Activated CD4-positive, alpha-beta T cell treated with anti-CD3 and anti-CD28 coated beads, Interleukin-2, amount 10 ng/mL, durations not matched to agents 24 days and 14 days (primary cell): ENCODE results near the gene NXF1. TPM values are rescaled to one million over a fixed set of nuclear protein-coding genes. Genes with fewer than 3 reads are reported as not detected.
"Not testable (repeated sequence)": the region's sequence is repeated elsewhere in the genome, so short reads cannot be mapped to it uniquely, and the experiment has no call there.

Experiments used
- DNase-seq: peaks from one replicate; pipeline ENCODE4 v3.0.0; 2022
- H3K27ac Mint-ChIP-seq: one replicate; pipeline ENCODE4 v1.8.0; 2022; ENCODE audit warnings: mild to moderate bottlenecking, mixed read lengths
- H3K27me3 Mint-ChIP-seq: one replicate; pipeline ENCODE4 v1.8.0; 2022; ENCODE audit warnings: mixed read lengths
- H3K36me3 Mint-ChIP-seq: one replicate; pipeline ENCODE4 v1.8.0; 2022; ENCODE audit warnings: low read depth, mild to moderate bottlenecking, mixed read lengths
- H3K4me1 Mint-ChIP-seq: one replicate; pipeline ENCODE4 v1.8.0; 2021; ENCODE audit warnings: mixed read lengths
- H3K4me3 Mint-ChIP-seq: one replicate; pipeline ENCODE4 v1.8.0; 2022; ENCODE audit warnings: mild to moderate bottlenecking, moderate library complexity, mixed read lengths
- H3K9me3 Mint-ChIP-seq: one replicate; pipeline ENCODE4 v1.8.0; 2021; ENCODE audit warnings: mixed read lengths
- intact Hi-C: fragments of 100-400 bp; cut with micrococcal nuclease; formaldehyde crosslinking; loops from one replicate; pipeline ENCODE4 v1.15.1; 2023
- total RNA-seq: library from RNA; stranded (reverse); gene quantifications from 2 replicates; pipeline ENCODE4 v1.2.3, GENCODE V29; 2022

Gene NXF1
- total RNA-seq = 133 and 147 TPM in 2 replicates

DNA sequence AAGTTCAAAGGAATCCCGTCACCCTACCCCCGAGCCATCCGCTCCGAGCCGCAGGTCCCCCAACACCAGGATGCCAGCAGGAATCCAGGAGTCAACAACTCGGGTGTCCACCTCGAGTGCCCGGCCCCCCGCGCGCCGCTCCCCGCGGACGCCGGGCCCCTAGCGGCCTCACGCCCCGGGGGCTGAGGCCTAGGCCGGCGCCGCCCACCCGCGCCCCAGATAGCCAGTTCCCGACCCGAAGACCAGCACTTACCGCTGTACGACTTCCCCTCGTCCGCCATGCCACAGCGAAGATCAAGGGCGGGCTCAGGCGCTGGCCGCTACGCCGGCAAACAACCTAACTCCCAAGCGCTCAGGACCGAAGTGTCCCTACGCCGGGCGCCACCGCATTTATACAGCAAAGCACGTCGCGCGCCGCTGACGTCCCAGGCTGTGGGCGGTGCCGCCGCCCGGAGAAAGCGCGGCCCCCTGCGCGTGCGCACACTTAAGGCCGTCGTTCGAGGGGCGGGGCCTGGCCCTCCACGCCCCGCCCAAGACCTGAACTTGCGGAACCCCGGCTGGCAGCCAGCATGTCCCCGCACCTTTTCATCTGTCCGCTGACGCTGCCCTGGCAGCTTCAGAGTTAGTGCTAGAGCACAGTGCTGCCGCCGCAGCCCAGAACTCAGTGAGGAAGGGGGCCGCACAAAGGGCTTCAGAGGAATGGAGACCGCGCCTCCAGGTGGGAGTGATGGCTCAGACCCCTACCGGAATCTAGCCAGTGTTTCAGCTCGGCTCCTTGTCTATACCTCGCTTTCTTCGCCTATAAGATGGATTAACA is at the start of gene NXF1:
Gene NXF1, minus strand, starts transcription at position 365 of the 817 bp plus-strand sequence. Its CDS starts 84 bp downstream, at position 281.
- Mint-ChIP-seq H3K27ac (peak within 1 kb of the TSS; percentile 95), H3K27me3 (no peaks in the 10 kb centered on the region), H3K36me3 (peaks cover 43% of the 10 kb centered on the region), H3K4me1 (peaks cover 30% of the 10 kb centered on the region), H3K4me3 (peak within 1 kb of the TSS; percentile 100), H3K9me3 (no peaks in the 10 kb centered on the region)
- intact Hi-C loops = loop anchor here (1.0 to 2.0 kb wide), 7 partner anchors 19 to 76 kb away; partner anchors contain the start of genes SLC3A2, TAF6L, TTC9C and WDR74
- DNase-seq = peak; percentile 99

- peak overlapping the region; percentile 98 for H3K27ac Mint-ChIP-seq
- peaks cover 7% of the 10 kb centered on the region for H3K27me3 Mint-ChIP-seq
- intact Hi-C loops = no loop called here
- peak overlapping the region; percentile 97 for H3K4me3 Mint-ChIP-seq
- peaks cover 4% of the 10 kb centered on the region for H3K9me3 Mint-ChIP-seq
- peaks cover 58% of the 10 kb centered on the region for H3K36me3 Mint-ChIP-seq
- no peak for DNase-seq
- H3K4me1 Mint-ChIP-seq = peaks cover 49% of the 10 kb centered on the region
These were observed 49.0 kb upstream of the NXF1 start for GRCh38 chr11:62854013-62854824.

DNA sequence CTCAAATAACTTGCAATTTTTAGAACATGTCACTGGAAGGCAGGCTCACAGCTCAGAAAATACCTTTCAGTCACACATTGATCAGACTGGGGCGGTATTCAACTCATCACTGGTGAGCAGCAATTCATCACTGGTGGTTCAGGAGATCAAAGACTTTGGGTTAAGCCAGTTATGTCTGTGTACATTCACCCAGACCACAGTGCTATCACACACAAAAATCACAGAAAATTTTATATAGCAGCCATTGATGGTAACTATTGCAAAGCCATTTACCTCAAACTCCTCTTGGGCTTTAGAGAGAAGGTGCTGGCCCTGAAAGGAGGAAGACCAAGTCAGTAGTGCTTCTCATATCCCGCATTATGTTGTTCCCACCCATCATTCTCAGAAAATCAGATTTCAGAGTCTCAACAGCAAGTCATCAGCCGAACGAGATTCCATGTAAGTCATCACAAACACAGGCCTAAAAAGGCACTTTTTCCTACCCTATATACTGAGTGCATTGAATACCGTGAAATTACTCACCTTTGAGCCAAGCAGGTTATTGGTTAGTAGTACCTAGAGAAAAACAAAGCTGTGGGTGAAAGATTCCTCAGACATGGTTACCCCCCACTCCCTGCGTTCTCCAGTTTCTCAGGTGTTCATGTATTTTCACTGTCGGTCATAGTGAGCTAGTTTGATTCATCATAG is 48.2 kb upstream of the NXF1 start:
- H3K27ac Mint-ChIP-seq = peak overlapping the region; percentile 98
- peaks cover 4% of the 10 kb centered on the region for H3K9me3 Mint-ChIP-seq
- H3K36me3 Mint-ChIP-seq = peaks cover 60% of the 10 kb centered on the region
- no peak for DNase-seq
- intact Hi-C loops = no loop called here
- peak overlapping the region; percentile 97 for H3K4me3 Mint-ChIP-seq
- H3K27me3 Mint-ChIP-seq = peaks cover 7% of the 10 kb centered on the region
- peaks cover 47% of the 10 kb centered on the region for H3K4me1 Mint-ChIP-seq

DNA sequence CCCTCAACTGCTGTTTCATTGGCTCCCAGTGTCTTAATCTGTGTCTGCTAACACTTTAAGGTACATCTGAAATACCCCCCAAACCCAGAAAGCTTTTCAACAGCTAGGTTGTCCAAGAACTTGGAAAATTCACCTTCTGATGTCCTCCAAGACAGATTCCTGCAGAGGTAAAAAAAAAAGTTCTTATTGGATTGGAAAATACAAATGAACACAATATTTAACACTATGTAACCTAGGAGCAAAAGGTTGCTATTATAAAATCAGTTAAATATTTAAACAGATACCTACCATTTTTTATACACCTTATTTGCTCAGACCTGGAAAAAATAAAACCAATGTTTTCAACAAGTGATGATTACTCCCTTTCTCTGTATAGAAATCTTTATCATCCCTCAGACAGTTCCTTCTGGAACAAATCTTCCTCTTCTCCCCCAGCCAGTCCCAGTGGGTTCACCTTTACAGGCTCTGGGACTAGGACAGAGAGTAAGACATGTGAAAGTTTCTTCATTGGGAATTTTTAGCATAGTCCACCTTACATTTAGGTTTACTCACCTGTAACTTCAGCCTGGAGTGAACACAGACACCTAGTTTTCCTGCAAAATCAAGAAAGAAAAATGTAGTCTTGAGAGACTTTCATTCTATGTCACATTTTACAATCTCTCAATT is 47.4 kb upstream of the NXF1 start:
- peaks cover 55% of the 10 kb centered on the region for H3K36me3 Mint-ChIP-seq
- peak overlapping the region; percentile 98 for H3K27ac Mint-ChIP-seq
- H3K27me3 Mint-ChIP-seq = peaks cover 10% of the 10 kb centered on the region
- DNase-seq = no peak
- peaks cover 4% of the 10 kb centered on the region for H3K9me3 Mint-ChIP-seq
- intact Hi-C loops = no loop called here
- H3K4me1 Mint-ChIP-seq = peaks cover 40% of the 10 kb centered on the region
- peak overlapping the region; percentile 97 for H3K4me3 Mint-ChIP-seq

DNA sequence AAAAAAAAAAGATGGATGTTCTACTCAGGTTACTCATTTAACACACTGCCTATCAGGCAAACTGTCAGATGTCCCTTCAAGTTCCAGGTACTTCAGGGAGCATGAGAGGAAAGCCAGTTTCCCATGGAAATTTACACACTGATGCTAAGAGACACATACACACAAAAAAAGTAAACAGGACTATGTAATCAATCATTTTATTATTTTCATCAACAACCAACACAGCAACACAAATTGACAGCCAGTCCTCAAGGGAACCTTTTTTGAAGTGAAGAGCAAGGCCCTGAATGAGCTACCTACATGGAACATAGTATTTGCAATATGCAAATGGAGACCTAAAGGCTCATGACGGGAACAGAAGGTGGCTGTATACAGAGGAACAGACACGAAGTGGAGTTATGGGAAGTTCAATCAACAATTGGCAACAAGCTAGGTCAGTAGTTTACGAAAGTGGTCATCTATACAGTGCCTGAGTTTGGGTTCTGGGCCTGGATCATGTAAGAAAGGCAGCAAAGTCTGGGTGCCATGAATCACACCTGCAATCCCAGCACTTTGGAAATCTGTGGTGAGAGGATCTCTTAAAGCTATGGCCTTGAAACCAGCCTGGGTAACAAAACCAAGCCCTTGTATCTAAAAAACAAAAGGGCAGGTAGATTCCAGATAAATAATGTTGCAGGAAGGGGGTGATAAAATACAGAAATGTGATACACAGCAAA is 46.7 kb upstream of the NXF1 start:
- peaks cover 11% of the 10 kb centered on the region for H3K27me3 Mint-ChIP-seq
- H3K4me3 Mint-ChIP-seq = peak overlapping the region; percentile 33
- DNase-seq = no peak
- intact Hi-C loops = no loop called here
- H3K36me3 Mint-ChIP-seq = peaks cover 54% of the 10 kb centered on the region
- peaks cover 4% of the 10 kb centered on the region for H3K9me3 Mint-ChIP-seq
- H3K27ac Mint-ChIP-seq = peak overlapping the region; percentile 63
- H3K4me1 Mint-ChIP-seq = peaks cover 35% of the 10 kb centered on the region

GRCh38 chr11:62850911-62851806 is 45.9 kb upstream of the NXF1 start:
- intact Hi-C loops = no loop called here
- DNase-seq = no peak
- peak overlapping the region; percentile 33 for H3K4me3 Mint-ChIP-seq
- peak overlapping the region; percentile 63 for H3K27ac Mint-ChIP-seq
- H3K9me3 Mint-ChIP-seq = peaks cover 4% of the 10 kb centered on the region
- H3K27me3 Mint-ChIP-seq = peaks cover 11% of the 10 kb centered on the region
- peaks cover 54% of the 10 kb centered on the region for H3K36me3 Mint-ChIP-seq
- H3K4me1 Mint-ChIP-seq = peaks cover 31% of the 10 kb centered on the region

GRCh38 chr11:62847767-62848314 is 42.6 kb upstream of the NXF1 start:
- intact Hi-C loops = no loop called here
- peaks cover 18% of the 10 kb centered on the region for H3K4me1 Mint-ChIP-seq
- H3K4me3 Mint-ChIP-seq = no peak overlapping the region
- H3K36me3 Mint-ChIP-seq = peaks cover 21% of the 10 kb centered on the region
- H3K9me3 Mint-ChIP-seq = no peaks in the 10 kb centered on the region
- no peak overlapping the region for H3K27ac Mint-ChIP-seq
- DNase-seq = no peak
- peaks cover 4% of the 10 kb centered on the region for H3K27me3 Mint-ChIP-seq

DNA sequence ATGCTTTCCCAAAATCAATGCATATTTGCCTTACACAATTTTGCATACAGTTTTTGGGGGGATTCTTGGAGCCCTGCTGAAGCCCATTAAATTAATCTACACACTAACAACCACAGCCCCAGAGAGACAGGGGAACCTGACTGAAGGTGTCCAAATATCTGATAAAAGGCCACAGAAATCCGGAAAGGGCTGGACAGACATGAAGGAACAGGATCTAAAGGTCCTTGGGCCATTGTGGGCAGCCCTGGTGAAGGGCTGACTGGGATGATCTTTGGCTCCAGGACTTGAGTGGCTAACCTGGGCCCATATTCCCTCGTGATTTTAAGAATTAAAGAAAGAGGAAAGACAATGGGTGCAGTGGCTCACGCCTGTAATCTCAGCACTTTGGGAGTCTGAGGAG is 40.9 kb upstream of the NXF1 start:
- Mint-ChIP-seq H3K9me3 (no peaks in the 10 kb centered on the region), H3K27me3 (peaks cover 4% of the 10 kb centered on the region), H3K4me1 (peaks cover 9% of the 10 kb centered on the region), H3K27ac (no peak overlapping the region), H3K36me3 (peaks cover 6% of the 10 kb centered on the region), H3K4me3 (no peak overlapping the region)
- no peak for DNase-seq
- intact Hi-C loops = no loop called here

GRCh38 chr11:62844154-62844553 is 38.9 kb upstream of the NXF1 start:
- no peaks in the 10 kb centered on the region for H3K9me3 Mint-ChIP-seq
- peaks cover 18% of the 10 kb centered on the region for H3K4me1 Mint-ChIP-seq
- no peak overlapping the region for H3K4me3 Mint-ChIP-seq
- DNase-seq = no peak
- H3K27ac Mint-ChIP-seq = no peak overlapping the region
- peaks cover 6% of the 10 kb centered on the region for H3K36me3 Mint-ChIP-seq
- peaks cover 4% of the 10 kb centered on the region for H3K27me3 Mint-ChIP-seq
- intact Hi-C loops = loop anchor here (5.0 kb wide), 3 partner anchors 117 to 287 kb away; partner anchors contain the start of genes C11orf98, CSKMT, HNRNPUL2 and TTC9C

GRCh38 chr11:62843466-62843865 is 38.2 kb upstream of the NXF1 start:
- intact Hi-C loops = loop anchor here (5.0 kb wide), 3 partner anchors 116 to 286 kb away; partner anchors contain the start of genes C11orf98, CSKMT, HNRNPUL2 and TTC9C
- Mint-ChIP-seq H3K27ac (no peak overlapping the region), H3K4me1 (peaks cover 19% of the 10 kb centered on the region), H3K4me3 (no peak overlapping the region), H3K9me3 (no peaks in the 10 kb centered on the region), H3K27me3 (peaks cover 4% of the 10 kb centered on the region), H3K36me3 (peaks cover 8% of the 10 kb centered on the region)
- DNase-seq = no peak

DNA sequence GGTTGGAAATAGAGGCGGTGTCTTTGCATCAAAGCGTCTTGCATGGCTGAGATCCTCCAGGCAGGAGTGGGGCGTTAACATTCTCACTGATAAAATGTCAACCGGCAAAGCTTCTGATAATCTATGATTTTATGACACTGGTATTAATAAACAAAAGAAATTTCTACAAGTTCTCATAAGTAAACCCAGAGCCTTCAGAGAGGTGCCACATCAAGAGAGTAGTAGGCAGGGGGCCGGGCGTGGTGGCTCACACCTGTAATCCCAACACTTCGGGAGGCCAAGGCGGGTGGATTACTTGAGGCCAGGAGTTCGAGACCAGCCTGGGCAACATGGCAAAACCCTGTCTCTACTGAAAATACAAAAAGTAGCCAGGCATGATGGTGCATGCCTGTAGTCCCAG is 37.7 kb upstream of the NXF1 start:
- H3K4me1 Mint-ChIP-seq = peaks cover 19% of the 10 kb centered on the region
- not testable (repeated sequence) for H3K27me3 Mint-ChIP-seq, H3K4me3 Mint-ChIP-seq, H3K27ac Mint-ChIP-seq, DNase-seq, H3K36me3 Mint-ChIP-seq, H3K9me3 Mint-ChIP-seq
- intact Hi-C loops = loop anchor here (1.0 to 5.0 kb wide), 4 partner anchors 12 to 286 kb away; partner anchors contain the start of genes C11orf98, CSKMT, HNRNPUL2 and TTC9C
